Stimulated activated CD4-positive, alpha-beta T cell treated with anti-CD3 and anti-CD28 coated beads, Interleukin-4, amount 100 ng/mL, for 48 hours (primary cell): ENCODE measurements around the gene TRMT10B.
"Not testable (repeated sequence)": the region's sequence is repeated elsewhere in the genome, so short reads cannot be mapped to it uniquely, and the experiment has no call there.

ENCODE experiments used
- DNase-seq, 2 donors: peaks; one replicate each; pipeline ENCODE4 v3.0.0-alpha.2; 2020; ENCODE audit warnings: low read depth in 2 of 2

The TRMT10B gene

DNA sequence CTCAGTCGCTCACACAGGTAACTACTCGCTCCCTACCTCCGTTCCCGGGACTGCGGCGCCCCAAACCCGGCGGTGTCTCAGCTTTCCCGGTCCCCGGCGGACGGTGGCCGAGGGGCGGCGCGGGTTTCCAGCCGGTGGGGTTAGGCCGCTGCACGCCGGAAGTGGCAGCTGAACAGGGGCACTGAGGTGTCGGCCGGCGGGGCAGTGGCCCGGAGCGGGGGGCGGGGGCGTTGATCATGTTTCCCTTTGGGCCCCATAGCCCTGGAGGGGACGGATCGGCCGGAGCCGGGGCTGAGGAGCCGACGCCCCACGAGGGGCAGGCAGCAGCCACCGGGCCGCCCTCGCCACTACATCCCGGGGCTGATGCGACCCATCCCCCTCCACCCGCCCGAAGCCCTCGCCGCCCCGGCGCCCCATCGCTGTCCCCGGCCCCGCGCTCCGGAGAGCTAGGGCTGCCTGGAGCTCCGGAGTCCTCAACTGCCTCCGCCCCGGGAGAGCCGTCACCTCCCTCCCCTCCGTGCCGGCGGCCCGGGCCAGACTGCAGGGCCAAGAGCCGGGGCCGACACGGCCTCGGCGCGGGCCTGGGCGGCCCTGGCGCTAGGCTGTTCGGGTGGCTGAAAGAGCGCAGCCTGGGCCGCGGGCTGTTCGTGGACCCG is 47.2 kb downstream of the TRMT10B start, which contains the start of gene DCAF10:
Gene DCAF10, plus strand, starts transcription at position 167 of the 656 bp plus-strand sequence. Its CDS starts 70 bp downstream, at position 237.
- peak; percentile 85 to 88 for DNase-seq

DNA sequence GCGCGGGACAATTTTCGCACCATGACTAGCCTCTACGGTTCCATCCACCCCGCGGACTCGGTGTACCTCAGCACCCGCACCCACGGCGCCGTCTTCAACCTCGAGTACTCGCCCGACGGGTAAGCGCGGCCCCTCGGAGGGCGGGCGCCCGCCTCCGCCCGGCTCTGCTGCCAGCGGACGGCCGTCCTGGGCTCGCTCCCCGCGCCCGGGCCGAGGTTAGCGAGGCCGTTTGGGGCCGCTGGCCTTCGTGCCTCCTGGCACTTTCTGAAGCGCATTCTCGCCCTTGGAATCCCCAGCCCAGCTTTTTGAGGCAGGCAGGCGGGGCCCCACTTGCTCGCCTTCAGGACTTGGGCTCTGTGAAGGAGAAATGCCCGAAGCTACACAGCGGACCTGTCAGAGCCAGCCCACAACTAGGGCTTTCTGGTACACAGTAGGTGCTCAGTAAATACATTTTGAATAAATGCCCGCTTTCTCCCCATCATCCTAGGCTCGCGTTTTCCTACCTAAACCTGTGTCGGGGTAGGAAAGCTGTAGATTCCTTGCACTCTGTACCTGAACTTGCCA is 47.8 kb downstream of the TRMT10B start:
- DNase-seq: peak; percentile 14 to 26

DNA sequence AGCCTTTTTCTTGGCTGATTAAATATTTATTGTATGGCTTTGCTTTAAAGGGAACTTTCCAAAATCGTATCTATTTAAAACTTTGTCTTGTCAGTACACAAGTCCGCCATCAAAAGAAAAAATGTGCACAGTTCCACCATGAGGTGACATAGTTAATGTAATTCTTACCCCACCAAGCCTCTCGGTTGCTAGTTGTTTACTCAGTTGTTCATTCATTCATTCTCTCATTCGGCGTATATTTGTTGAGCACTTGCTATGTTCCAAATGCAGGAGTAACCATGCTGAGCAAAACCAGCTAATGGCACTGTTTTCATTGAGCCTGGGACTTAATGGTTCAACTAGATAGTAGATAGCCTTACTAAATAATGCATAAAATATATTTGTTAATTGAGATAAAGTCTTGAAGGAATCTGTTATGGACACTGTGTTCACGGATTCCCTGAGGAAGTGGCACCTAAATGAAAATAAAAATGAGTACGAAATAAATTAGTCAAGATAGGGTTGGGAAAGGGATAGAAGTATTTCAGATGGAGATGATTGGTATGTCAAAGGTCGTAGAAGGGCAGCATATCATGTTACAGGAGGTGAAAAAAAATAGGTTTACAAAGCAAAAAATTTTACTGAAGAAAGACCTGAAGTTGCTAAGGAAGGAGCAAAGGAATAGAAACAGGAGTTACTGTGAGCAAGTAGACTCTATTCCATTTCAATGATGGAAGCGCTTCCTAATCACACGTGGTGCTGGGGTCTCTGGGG is 48.5 kb downstream of the TRMT10B start:
- DNase-seq: no peak

DNA sequence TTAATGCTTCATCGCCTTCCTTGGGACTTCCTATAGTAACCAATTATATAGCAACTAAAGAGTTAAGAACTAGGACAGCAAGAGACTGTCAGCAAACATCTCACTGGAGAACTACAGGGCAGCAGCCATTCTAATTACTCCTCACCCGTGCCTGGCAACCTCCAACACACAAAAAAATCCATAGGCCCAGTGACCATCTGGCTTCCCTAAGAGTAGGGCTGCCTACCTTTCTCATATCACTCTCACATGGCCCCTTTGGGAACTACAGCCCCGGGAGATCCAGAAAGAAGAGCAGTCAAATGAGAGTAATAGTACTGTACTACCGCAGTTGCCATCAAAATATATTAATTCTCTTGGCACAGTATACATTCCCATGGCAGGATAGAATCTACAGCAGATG is 52.7 kb downstream of the TRMT10B start:
- no peak for DNase-seq

DNA sequence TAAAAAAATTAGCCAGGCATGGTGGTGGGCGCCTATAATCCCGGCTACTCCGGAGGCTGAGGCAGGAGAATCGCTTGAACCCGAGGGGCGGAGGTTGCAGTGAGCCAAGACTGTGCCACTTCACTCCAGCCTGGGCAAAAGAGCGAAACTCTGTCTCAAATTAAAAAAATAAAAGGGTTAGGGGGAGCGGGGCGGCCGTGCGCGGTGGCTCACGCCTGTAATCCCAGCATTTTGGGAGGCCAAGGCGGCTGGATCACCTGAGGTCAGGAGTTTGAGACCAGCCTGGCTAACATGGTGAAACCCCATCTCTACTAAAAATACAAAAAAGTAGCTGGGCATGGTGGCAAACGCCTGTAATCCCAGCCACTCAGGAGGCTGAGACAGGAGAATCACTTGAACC is 56.1 kb downstream of the TRMT10B start:
- DNase-seq: not testable (repeated sequence)

DNA sequence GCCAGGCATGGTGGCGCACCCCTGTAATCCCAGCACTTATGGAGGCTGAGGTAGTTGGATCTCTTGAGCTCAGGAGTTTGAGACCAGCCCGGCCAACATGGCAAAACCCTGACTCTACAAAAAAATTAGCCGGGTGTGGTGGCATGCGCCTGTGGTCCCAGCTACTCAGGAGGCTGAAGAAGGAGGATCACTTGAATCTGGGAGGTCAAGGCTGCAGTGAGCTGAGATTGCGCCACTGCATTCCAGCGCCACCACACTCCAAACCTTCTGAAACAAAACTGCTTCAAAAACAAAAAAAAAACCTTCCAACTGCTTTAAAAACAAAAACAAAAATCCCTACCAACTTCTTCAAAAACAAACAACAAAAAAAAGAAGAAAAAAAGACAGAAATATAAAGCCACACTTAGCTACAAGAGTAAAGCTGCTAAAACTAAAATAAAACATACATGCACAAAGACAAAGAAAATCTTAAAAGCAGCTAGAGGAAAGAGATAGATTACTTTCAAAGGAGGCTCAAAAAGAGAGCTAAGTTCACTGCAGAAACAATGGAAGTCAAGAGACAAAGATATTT is 58.4 kb downstream of the TRMT10B start:
- no peak for DNase-seq

DNA sequence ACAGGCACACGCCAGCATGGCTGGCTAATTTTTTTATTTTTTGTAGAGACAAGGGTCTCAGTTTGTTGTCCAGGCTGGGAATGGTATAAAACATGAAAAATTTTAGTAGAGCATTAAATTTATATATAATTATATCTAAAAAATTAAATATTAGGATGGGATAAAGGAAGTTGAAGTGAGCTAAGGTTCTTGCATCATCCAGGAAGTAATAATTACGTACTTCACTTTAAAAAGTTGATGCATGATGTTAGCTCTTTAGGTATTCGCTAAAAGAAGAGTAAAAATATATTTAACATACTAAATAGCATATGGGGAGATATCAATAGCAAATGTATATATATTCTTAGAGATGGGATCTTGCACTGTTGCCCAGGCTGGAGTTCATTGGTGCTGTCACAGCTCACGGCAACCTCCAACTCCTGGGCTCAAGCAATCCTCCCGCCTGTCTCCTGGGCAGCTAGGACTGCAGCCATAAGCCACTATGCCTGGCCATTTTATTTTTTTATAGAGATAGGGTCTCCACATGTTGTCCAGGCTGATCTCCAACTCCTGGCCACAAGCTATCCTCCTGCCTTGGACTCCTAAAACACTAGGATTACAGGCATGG is 59.3 kb downstream of the TRMT10B start:
- no peak for DNase-seq

DNA sequence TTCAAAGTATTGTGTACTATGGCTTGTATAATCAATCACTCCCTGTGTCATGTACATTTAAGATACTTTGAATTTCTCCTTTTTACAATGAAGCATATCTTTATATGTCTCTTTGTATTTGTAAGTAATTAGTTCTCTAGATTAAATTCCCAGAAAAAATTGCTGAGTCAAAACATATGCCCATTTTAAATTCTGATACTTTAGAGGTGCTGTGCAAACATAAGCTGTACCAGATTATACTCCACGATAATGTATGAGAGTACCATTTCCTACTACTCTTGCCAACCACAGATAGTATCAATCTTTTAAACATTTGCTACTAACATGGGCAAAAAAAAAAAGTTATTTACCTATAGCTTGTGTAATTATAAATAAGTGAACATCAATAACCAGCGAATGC is 65.2 kb downstream of the TRMT10B start:
- no peak for DNase-seq

DNA sequence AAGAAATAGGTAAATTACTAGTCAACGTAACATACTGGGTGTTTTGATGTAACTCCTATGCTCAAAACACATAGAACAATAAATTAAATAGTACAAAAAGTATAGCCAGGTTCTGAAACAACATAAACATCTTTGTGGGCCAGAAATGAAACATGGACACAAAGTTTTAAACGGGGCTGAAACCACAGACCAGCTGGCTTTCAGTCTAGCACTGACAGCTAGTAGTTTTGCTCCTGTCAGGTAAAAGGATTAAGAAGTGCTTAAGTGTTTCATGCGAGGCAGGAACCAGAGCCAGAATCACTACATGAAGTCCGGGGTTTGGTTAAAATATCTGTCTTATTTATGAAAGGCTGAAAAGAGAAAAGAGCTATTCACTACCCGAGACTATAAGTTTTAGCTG is 66.5 kb downstream of the TRMT10B start:
- no peak for DNase-seq

DNA sequence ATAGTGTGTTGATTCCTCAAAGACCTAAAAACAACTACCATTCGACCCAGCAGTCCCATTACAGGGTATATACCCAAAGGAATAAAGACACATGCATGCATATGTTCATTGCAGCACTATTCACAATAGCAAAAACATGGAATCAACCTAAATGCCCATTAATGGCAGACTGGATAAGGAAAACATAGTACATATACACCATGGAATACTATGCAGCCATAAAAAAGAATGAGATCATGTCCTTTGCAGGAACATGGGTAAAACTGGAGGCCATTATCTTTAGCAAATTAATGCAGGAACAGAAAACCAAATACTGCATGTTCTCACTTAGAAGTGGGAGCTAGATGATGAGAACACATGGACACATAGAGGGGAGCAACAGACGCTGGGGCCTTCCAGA is 71.6 kb downstream of the TRMT10B start:
- DNase-seq: not testable (repeated sequence)

DNA sequence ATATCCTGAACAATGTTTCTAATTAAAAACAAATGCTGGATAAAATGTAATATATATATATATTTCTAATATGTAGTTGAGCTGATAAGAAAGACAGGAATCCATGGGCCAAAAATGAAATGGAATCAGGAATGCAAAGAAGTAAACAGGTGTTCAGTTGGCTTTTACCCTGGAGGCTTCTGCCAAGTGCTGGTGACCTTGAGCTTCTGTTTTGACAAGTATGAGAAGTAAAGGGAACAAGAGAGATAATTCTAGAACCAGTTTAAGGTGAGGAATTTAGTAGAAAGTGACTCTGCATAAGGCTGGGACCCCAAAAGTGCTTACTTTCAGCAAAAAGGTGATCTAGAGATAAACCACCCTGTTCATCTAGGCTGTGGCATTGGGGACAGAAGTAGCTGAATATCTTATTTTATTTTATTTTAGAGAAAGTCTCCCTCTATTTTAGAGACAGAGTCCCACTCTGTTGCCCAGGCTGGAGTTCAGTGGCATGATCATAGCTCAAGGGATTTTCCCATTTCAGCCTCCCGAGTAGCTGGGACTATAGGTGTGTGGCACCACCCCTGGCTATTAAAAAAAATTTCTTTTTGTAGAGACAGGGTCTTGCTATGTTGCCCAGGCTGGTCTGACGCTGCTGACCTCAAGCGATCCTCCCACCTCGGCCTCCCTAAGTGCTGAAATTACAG is 74.0 kb downstream of the TRMT10B start:
- DNase-seq: no peak
